Mucosa of stomach (tissue), 1 donor: ENCODE measurements around the gene CACNA1G.

Experiments
- H3K27me3 ChIP-seq: one replicate; pipeline ENCODE4 v1.7.0; 2013; ENCODE audit warnings: mild to moderate bottlenecking, low read length; ENCODE audit not compliant: control insufficient read depth, insufficient read depth
- H3K36me3 ChIP-seq: one replicate; pipeline ENCODE4 v1.7.0; 2013; ENCODE audit warnings: low read length; ENCODE audit not compliant: control insufficient read depth, insufficient read depth
- H3K4me1 ChIP-seq: one replicate; pipeline ENCODE4 v1.7.0; 2013; ENCODE audit warnings: mild to moderate bottlenecking, low read length; ENCODE audit not compliant: control insufficient read depth, insufficient read depth
- H3K4me3 ChIP-seq: one replicate; pipeline ENCODE4 v1.7.0; 2013; ENCODE audit warnings: low read length
- H3K9ac ChIP-seq: one replicate; pipeline ENCODE4 v1.7.0; 2013; ENCODE audit warnings: mild to moderate bottlenecking, low read length, moderate library complexity
- H3K9me3 ChIP-seq: one replicate; pipeline ENCODE4 v1.7.0; 2013; ENCODE audit warnings: mild to moderate bottlenecking, low read length, moderate library complexity; ENCODE audit not compliant: control insufficient read depth
- donor health status: Pancreatic carcinoma.

Gene CACNA1G

DNA sequence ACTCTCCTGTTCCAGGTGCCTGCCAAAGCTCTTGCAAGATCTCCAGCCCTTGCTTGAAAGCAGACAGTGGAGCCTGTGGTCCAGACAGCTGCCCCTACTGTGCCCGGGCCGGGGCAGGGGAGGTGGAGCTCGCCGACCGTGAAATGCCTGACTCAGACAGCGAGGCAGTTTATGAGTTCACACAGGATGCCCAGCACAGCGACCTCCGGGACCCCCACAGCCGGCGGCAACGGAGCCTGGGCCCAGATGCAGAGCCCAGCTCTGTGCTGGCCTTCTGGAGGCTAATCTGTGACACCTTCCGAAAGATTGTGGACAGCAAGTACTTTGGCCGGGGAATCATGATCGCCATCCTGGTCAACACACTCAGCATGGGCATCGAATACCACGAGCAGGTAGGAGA lies 17.7 kb downstream of the CACNA1G start:
- Histone ChIP-seq H3K36me3 (no peaks in the 10 kb centered on the region), H3K27me3 (peaks cover 16% of the 10 kb centered on the region), H3K4me3 (no peak overlapping the region)

DNA sequence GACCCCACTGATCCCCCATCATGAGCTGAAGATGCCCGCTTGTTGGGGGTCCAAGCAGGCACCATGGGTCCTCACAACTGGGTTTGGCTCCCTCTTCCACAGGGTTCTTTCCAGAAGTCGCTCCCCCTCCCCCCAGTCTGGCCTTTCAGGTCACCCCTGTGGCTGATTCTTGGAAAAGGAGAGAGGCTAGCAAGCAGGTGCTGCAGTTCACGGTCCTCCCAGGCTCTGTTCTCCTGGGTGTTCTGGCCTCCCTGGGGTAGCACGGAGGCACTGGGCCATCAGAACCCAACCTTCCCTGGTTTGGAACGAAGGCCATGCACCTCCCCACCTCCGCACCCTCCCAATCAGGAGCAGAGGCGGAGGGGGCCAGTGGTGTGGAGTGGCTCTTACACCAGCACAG lies 18.9 kb downstream of the CACNA1G start:
- Histone ChIP-seq H3K36me3 (no peaks in the 10 kb centered on the region), H3K9ac (no peak overlapping the region), H3K27me3 (peaks cover 22% of the 10 kb centered on the region), H3K9me3 (no peaks in the 10 kb centered on the region), H3K4me1 (no peaks in the 10 kb centered on the region), H3K4me3 (no peak overlapping the region)

More for the DNA sequence above, 17.7 kb downstream of the CACNA1G start:
- Histone ChIP-seq H3K4me1 (no peaks in the 10 kb centered on the region), H3K9me3 (no peaks in the 10 kb centered on the region), H3K9ac (no peak overlapping the region)

DNA sequence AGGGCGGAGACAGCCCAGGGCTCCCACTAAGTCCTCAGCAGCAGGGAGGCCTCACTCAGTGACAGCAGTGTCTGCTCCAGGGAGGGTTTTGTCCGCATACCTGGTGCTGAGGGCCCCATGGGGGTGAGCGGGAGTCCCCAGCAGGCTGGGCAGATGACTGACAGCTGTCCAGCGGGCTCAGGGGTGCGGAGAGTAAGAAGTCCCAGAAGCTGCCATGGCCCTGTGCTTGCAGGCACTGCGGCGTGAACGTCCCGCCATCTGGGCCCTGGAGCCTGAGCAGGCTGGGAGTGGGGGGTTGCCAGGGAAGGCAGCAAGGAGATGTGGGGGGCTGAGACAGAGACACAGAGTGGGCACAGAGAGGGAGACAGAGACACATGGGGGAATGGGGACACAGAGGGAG lies 20.1 kb downstream of the CACNA1G start:
- peaks cover 22% of the 10 kb centered on the region for H3K27me3 ChIP-seq
- no peaks in the 10 kb centered on the region for H3K36me3 ChIP-seq
- no peaks in the 10 kb centered on the region for H3K9me3 ChIP-seq
- no peaks in the 10 kb centered on the region for H3K4me1 ChIP-seq
- no peak overlapping the region for H3K4me3 ChIP-seq
- H3K9ac ChIP-seq, result no peak overlapping the region

DNA sequence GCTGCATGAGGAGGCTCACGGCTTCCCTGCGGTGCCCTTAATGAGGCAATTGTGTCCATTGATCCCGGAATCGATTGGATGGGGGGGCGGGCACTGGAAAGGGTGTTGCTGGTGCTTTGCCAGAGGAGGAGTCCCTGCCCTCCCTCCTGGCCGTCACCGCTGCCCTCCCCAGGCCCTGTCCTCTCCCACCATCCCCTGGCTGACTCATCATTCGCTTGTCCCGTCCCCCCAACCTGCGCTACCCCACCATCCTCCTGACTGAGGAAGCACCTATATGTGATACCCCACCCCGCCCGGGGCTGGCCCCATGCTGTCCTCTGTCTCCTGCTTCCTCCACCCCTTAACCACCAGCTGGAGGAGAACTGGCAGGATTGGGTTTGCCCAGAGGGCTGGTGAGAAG lies 20.8 kb downstream of the CACNA1G start:
- Histone ChIP-seq H3K4me3 (no peak overlapping the region), H3K27me3 (peaks cover 22% of the 10 kb centered on the region), H3K9me3 (no peaks in the 10 kb centered on the region), H3K9ac (no peak overlapping the region), H3K36me3 (no peaks in the 10 kb centered on the region), H3K4me1 (no peaks in the 10 kb centered on the region)

DNA sequence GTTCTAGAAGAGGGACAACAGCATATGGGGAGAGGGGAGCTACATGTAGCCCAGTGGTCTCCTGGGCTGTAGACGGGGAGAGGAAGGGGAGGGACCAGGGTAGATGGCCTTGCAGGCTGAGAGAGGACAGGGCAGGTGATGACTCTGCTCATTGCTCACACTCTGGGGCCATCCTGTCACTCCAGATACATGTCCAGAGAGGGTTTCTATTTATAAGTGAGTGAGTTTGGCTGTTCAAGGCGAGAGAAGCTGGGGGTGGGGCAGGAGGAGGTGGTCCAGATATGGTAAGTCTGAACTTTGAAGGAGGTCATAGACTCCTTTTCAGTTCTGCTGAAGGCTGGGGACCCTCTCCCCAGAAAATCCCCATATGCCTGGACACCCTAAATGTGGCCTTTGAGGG lies 22.2 kb downstream of the CACNA1G start:
- Histone ChIP-seq H3K36me3 (no peaks in the 10 kb centered on the region), H3K27me3 (peaks cover 22% of the 10 kb centered on the region), H3K4me1 (no peaks in the 10 kb centered on the region), H3K9ac (no peak overlapping the region), H3K9me3 (no peaks in the 10 kb centered on the region), H3K4me3 (no peak overlapping the region)

DNA sequence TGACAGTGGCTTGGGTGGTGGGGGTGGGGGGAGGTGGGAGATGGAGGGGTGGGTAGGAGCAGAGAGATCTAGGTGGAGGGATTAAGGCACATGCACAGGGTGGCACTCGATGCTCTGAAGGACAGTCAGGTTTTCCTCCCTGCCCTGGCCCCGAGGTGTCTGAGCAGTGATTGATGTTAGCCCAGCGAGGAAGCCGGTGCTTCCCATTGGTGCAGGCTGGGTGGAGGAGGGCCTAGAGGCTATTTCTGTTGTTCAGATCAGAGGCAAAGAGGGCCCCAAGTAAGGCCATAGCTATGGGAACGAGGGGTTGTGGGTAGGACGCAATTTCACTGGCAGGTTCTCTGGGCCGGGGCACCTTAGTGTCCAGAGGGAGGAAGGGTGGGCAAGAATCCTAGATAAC lies 23.1 kb downstream of the CACNA1G start:
- no peak overlapping the region for H3K4me3 ChIP-seq
- no peak overlapping the region for H3K9ac ChIP-seq
- H3K9me3 ChIP-seq, result no peaks in the 10 kb centered on the region
- peaks cover 18% of the 10 kb centered on the region for H3K27me3 ChIP-seq
- H3K4me1 ChIP-seq, result no peaks in the 10 kb centered on the region
- H3K36me3 ChIP-seq, result no peaks in the 10 kb centered on the region

DNA sequence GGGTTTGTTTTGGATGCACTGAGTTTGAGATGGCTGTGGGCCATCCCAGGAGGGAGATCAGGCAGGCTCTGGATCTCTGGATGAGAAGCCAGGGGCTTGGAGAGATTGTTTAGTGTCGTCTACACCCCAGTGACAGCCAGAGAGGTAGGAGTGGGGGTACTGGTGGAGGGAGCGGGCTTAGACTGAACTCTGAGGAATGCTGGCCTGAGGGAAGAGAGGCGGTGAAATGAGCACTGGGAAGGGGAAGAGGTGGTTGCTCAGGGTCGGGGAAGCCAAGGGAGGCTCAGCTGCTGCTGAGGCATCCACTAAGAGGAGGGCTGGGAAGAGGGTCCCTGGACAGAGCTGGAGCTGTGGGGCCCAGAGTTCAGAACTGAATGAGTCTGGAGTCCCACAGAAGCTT lies 23.6 kb downstream of the CACNA1G start:
- Histone ChIP-seq H3K4me3 (no peak overlapping the region), H3K9me3 (no peaks in the 10 kb centered on the region), H3K27me3 (peaks cover 18% of the 10 kb centered on the region), H3K4me1 (peaks cover 2% of the 10 kb centered on the region), H3K9ac (no peak overlapping the region), H3K36me3 (no peaks in the 10 kb centered on the region)

DNA sequence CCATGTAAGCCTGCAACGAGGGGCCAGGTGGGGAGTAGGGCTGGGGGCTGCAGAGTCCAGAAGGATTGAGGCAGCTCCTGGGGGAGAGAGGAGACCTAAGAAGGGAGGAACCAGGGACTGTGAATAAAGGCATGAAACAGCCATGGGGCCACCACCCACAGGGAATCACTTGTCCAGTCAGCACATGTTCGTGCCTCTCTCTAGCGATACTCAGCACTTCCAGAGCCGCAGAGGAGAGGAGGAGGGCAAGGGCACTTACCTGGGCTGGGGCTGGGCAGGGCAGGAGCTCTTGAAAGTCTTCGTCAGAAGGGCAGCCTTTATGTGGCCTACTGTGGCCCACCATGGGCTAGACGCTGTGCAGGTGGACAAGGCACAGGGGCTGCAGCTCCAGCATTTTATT lies 24.2 kb downstream of the CACNA1G start:
- no peak overlapping the region for H3K4me3 ChIP-seq
- no peaks in the 10 kb centered on the region for H3K36me3 ChIP-seq
- peaks cover 9% of the 10 kb centered on the region for H3K4me1 ChIP-seq
- H3K9me3 ChIP-seq, result no peaks in the 10 kb centered on the region
- no peak overlapping the region for H3K9ac ChIP-seq
- H3K27me3 ChIP-seq, result peaks cover 18% of the 10 kb centered on the region

DNA sequence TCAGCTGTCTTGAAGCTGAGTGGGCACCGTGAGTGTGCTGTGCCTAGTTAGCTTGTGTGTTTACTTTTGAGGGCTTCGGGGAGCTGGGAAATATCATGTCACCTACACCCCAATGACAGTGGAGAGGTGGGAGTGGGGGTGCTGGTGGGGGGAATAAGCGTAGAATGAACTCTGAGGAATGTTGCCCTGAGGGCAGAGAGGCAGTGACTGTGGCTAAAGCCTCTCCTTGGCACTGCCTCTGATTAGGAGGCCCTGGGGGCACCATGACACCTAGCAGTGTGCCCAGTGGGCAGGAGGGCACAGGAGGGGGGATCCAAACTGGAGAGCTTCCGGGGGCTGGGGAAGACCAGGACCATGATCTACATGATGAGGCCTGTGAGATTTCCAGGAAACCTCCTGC lies 24.8 kb downstream of the CACNA1G start:
- Histone ChIP-seq H3K27me3 (peaks cover 15% of the 10 kb centered on the region), H3K36me3 (no peaks in the 10 kb centered on the region), H3K4me3 (no peak overlapping the region), H3K4me1 (peaks cover 13% of the 10 kb centered on the region), H3K9me3 (no peaks in the 10 kb centered on the region), H3K9ac (no peak overlapping the region)

DNA sequence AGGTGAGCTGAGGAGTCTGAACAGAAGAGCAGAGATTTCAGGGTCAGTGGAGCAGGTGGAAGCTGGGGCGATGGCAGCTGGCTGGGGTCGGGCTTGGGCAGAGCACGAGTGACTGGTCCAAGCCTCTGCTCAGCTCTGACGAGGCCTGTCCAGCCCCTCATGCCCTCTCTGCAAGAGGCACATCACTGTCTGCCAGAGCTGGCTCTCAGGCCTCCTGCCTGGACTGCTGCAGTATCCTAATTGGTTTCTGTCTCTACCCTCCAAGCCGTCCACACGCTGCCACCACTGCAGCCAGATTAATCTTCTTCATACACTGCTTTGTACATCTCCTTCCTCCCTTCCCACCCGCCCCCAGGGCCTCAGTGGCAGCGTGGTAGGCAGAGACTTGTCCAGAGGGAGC lies 25.4 kb downstream of the CACNA1G start:
- no peaks in the 10 kb centered on the region for H3K9me3 ChIP-seq

DNA sequence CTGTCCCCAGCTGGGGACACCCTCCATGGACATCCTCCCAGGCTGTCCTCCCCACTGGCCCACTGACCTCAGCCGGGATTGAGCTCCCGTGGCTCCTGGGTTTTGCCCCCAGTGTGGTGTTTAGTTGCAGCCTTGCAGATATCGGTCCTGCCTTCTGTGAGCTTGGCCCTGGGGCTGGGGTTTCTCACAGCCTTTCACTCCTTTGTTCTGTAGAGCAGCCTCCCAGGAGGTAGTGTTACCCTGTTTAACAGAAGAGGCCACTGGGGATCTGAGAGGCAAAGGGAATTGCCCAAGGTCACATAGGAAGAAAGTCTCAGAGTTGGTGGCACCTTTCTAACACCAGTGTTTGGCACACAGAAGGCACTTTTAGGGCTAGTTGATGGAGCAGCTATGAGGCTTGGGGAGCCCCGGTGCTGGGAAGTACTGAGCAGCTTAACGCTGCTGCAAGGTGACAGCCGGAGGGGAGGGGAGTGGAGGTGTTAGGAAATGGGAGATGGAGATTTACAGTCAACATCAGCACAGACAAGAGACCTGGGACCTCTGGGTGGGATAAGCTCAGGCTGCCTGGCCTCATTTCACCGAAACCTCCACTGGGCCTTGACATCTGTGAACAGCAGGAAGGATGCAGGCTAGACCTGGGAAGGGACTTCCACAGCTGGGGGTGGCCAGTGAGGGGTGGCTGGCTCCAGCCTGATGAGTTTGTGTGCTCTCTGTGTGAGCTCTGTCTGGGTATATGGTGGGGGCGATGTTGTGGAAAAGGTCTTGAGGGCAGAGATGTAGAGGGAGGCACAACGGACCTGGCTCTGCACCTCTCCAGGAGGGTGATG lies 26.1 kb downstream of the CACNA1G start:
- Histone ChIP-seq H3K9ac (no peak overlapping the region), H3K9me3 (no peaks in the 10 kb centered on the region), H3K4me1 (peaks cover 13% of the 10 kb centered on the region), H3K4me3 (no peak overlapping the region), H3K36me3 (no peaks in the 10 kb centered on the region), H3K27me3 (peaks cover 7% of the 10 kb centered on the region)

More for the DNA sequence above, 25.4 kb downstream of the CACNA1G start:
- Histone ChIP-seq H3K4me3 (no peak overlapping the region), H3K4me1 (peaks cover 13% of the 10 kb centered on the region), H3K36me3 (no peaks in the 10 kb centered on the region), H3K27me3 (peaks cover 10% of the 10 kb centered on the region), H3K9ac (no peak overlapping the region)

DNA sequence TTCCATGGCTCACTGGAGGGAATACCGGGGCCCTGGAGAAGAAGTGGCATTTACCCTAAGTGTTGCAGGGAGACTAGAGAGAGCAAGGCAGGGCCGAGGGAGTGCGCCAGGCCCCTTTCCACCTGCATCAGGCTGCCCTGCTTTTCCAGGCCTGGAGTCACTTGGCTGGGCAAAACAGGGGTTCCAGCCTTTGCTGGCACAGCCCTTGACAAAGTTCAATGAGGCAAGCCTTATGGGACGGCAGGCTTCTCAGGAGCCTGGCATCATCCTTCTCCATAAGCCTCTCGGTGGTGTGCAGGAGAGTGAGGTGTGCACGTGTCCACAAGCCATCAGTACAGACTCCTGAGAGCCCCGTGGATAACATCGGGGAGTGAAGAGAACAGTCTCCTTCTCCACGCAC lies 27.1 kb downstream of the CACNA1G start:
- peaks cover 7% of the 10 kb centered on the region for H3K27me3 ChIP-seq
- H3K36me3 ChIP-seq, result no peaks in the 10 kb centered on the region

More for the DNA sequence above, 27.1 kb downstream of the CACNA1G start:
- Histone ChIP-seq H3K4me3 (no peak overlapping the region), H3K9ac (no peak overlapping the region), H3K4me1 (peaks cover 13% of the 10 kb centered on the region), H3K9me3 (no peaks in the 10 kb centered on the region)
